ENCODE measurements around the gene SSBP1. TPM values are rescaled to one million over a fixed set of nuclear protein-coding genes. Genes with fewer than 3 reads are reported as not detected.

Gene SSBP1
- total and polyA plus RNA-seq, 2 of the 4 experiments (the other 2 are of a cell fraction), result 158 to 204 TPM

- Histone ChIP-seq H4K5ac (ENCODE audit: low read depth, low read length) (no peak overlapping the region), H4K8ac (ENCODE audit: low read depth in 2 of 2, low read length in 2 of 2) (no peak overlapping the region), H3K79me1 (ENCODE audit: low read depth in 1 of 2, low read length in 2 of 2) (no peaks in the 10 kb centered on the region), H3K56ac (ENCODE audit: extremely low read depth, insufficient read depth, low read length) (no peak overlapping the region), H3K9ac (ENCODE audit: low read depth, low read length) (no peak overlapping the region), H3K27ac (ENCODE audit: insufficient read depth, low read length) (no peak overlapping the region), H3K4me1 (ENCODE audit: control insufficient read depth, insufficient read depth, low read length) (no peaks in the 10 kb centered on the region), H2BK120ac (ENCODE audit: low read depth, low read length) (no peak overlapping the region), H2BK15ac (ENCODE audit: low read depth, low read length) (no peak overlapping the region), H3K4me3 (ENCODE audit: insufficient read depth, low read depth, low read length) (no peak overlapping the region), H3K36me3 (ENCODE audit: control insufficient read depth, insufficient read depth, low read length) (no peaks in the 10 kb centered on the region), H2BK5ac (ENCODE audit: low read depth, low read length, poor library complexity, severe bottlenecking) (no peak overlapping the region), H3K9me3 (ENCODE audit: control insufficient read depth, insufficient read depth, low read length) (no peaks in the 10 kb centered on the region), H2AK9ac (replicated peaks; ENCODE audit: low read depth, low read length, poor library complexity) (no peak overlapping the region), H2AK5ac (ENCODE audit: low read depth, low read length) (no peak overlapping the region), H3K4ac (ENCODE audit: low read depth, low read length) (no peak overlapping the region), H3K23ac (ENCODE audit: low read depth, low read length) (no peak overlapping the region), H4K91ac (ENCODE audit: insufficient read depth, low read depth, low read length) (no peak overlapping the region), H3K18ac (ENCODE audit: low read depth, low read length) (no peak overlapping the region), H2BK20ac (ENCODE audit: low read depth, low read length) (no peak overlapping the region), H2AFZ (replicated peaks; ENCODE audit: low read length, poor library complexity) (no peak overlapping the region), H3K14ac (replicated peaks; ENCODE audit: low read depth, low read length) (no peak overlapping the region), H3K4me2 (ENCODE audit: low read depth, low read length) (no peak overlapping the region), H3K9me1 (ENCODE audit: insufficient read depth, low read length) (no peaks in the 10 kb centered on the region), H3K27me3 (ENCODE audit: control insufficient read depth, insufficient read depth, low read length) (no peaks in the 10 kb centered on the region), H4K20me1 (ENCODE audit: insufficient read depth, low read length) (no peaks in the 10 kb centered on the region)
- ATAC-seq (ENCODE audit: low read depth) (no peak), DNase-seq (no peak)
- dilution Hi-C loops (cut with HindIII; ENCODE audit: low sequenced_read_pairs, unreplicated experiment) (no loop called here), intact Hi-C loops (cut with micrococcal nuclease) (no loop called here), in situ Hi-C loops (cut with MboI; ENCODE audit: low sequenced_read_pairs) (no loop called here)
- no TSS peak for BruUV-seq (replicated peaks)
- ChIA-PET POLR2A (ENCODE audit: unreplicated experiment) (no interaction called here), CTCF (no interaction called here)
- TF ChIP-seq RCOR1 (IDR thresholded peaks at IDR 0.05; ENCODE audit: insufficient replicate concordance, low read length) (no peak), MXI1 (IDR thresholded peaks at IDR 0.05; ENCODE audit: borderline replicate concordance, low read depth, low read length) (no peak), CEBPB (IDR thresholded peaks at IDR 0.05; ENCODE audit: low read depth, low read length) (no peak), RFX5 (IDR thresholded peaks at IDR 0.05; ENCODE audit: low read depth, low read length) (no peak), BHLHE40 (IDR thresholded peaks at IDR 0.05; ENCODE audit: low read depth, low read length) (no peak), MAFK (IDR thresholded peaks at IDR 0.05; ENCODE audit: low read depth, low read length) (no peak), CTCF (conservative IDR thresholded peaks at IDR 0.05; ENCODE audit: low read depth, low read length) (no peak), POLR2A (IDR thresholded peaks at IDR 0.05; ENCODE audit: low read depth, low read length) (no peak), ELK1 (IDR thresholded peaks at IDR 0.05; ENCODE audit: borderline replicate concordance, low read depth, low read length) (no peak), CHD1 (IDR thresholded peaks at IDR 0.05; ENCODE audit: low read depth, low read length) (no peak), RAD21 (IDR thresholded peaks at IDR 0.05; ENCODE audit: low read length) (no peak), MAZ (IDR thresholded peaks at IDR 0.05; ENCODE audit: borderline replicate concordance, low read depth, low read length) (no peak), FOS (IDR thresholded peaks at IDR 0.05; ENCODE audit: low read depth, low read length) (no peak), SMC3 (IDR thresholded peaks at IDR 0.05; ENCODE audit: low read depth, low read length) (no peak), NFE2L2 (IDR thresholded peaks at IDR 0.05; ENCODE audit: low read depth, low read length) (no peak)
- TF ChIP-seq, protein P1, sequence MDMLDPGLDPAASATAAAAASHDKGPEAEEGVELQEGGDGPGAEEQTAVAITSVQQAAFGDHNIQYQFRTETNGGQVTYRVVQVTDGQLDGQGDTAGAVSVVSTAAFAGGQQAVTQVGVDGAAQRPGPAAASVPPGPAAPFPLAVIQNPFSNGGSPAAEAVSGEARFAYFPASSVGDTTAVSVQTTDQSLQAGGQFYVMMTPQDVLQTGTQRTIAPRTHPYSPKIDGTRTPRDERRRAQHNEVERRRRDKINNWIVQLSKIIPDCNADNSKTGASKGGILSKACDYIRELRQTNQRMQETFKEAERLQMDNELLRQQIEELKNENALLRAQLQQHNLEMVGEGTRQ (IDR thresholded peaks at IDR 0.05; ENCODE audit: low read depth, low read length), result no peak
- WGBS, 2 experiments (ENCODE audit: extremely low coverage in 2 of 2, insufficient read length in 1 of 2), result no CpG with 5 or more reads among the region's 1 CpG
These were observed 27.9 kb upstream of the SSBP1 start for GRCh38 chr7:141710301-141710700.
